NCI-H82 (cell line): ENCODE results near the gene UNC80.
A peak's percentile ranks its signal among the peaks of the same experiment; 100 is the strongest.

Source experiments
- DNase-seq: peaks from one replicate; lab custom pipeline; 2025; lab: John Stamatoyannopoulos, UW

Gene UNC80

DNA sequence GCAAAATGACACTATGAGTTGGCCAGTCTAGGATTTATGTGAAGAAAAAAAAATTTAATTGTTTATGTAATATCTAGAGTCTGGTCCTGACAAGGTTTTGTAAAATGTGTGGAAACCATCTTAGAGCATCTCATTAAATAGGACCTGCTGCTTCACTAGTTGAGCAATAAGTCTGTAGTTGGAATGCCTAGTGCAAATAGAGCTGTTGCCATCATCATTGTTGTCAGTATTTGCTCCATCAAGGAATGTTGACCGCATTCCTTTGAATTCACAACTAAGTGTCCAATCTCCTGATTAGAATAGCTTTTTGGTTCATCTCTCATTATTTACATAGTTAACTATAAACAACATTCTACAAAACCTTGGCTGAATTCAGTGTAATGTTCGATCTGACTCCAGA is 198.6 kb downstream of the UNC80 start:
- no peak for DNase-seq

DNA sequence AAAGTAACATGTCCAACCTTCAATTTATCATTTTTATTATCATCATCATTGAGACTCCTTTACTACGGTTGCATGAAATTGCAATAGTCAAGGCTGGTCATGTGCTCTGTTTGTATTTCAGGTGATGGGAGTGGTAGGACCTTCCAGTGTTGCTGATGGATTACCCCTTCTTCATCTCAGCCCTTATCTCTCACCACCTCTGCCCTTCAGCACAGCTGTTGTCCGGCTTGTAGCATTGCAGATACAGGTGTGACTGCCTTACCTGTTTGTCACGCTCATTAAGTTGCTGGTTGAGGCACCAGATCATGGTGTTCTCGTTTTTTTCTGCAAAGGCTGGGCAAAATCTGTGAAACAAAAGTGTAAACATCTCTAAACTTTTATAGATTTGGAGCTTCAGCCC is 199.1 kb downstream of the UNC80 start:
- DNase-seq: no peak

DNA sequence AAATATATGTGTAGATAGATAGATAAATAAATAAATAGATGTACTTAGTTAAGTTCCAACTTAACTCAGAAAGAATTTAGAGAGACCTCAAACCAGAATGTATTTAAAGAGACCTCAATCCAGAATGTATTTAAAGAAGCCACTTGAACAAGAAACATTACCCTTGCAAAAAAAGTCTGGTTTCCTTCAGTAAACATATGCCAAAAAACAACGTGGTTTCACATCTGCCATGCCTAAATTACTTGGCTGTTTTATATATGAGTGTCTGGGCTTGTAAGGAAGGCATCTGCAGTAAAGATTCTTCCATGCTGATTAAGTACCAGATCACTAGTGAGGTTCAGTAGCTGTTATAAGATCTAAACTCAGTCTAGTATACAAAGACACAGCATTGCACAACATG is 201.7 kb downstream of the UNC80 start:
- DNase-seq: no peak

DNA sequence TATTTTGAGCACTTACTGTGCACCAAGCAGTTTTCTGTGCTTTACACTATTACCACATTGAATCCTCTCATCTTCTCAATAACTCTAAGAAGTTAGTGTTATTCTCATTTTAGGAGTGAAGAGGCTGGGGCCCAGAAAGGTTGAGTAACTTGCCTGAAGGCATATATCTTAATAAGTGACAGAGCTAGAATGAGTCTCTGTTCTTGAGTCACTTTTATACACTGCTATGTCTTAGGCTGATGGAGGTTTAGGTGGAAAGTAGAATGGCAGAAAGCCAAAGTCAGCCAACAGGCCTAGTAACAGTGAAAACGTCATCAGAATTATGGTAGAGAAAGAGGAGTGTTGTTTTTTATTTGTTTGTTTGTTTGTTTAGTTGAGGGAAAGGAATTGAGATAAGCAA is 202.9 kb downstream of the UNC80 start:
- no peak for DNase-seq

DNA sequence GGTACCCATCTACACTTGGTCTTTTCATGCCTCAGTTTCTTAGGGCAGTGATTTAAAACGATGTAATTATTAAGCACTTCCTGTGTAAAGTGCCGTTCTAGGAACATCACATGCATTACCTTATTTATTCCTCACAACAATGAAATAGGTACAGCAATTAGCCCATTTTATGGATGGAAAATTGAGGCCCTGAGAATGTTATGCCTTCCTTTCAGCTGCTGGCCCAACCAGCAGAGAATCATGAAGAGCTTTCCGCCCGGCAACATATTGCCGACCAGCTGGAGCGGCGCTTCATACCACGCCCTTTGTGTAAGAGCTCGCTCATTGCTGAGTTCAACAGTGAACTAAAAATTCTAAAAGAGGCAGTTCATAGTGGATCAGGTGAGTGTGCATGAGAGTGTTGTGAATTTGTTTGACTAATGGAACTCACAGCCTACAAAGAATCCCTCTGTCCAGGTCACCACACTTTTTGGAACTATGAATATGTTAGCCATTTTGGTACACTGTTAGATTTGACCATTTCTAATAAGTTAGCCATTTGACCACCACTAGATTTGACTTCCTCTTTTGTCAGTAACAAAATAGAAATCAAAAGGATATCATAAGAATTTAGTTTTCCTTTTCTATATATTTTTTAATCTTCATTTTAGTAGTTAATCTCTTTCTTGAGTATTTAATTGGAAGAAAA is 205.2 kb downstream of the UNC80 start:
- no peak for DNase-seq

DNA sequence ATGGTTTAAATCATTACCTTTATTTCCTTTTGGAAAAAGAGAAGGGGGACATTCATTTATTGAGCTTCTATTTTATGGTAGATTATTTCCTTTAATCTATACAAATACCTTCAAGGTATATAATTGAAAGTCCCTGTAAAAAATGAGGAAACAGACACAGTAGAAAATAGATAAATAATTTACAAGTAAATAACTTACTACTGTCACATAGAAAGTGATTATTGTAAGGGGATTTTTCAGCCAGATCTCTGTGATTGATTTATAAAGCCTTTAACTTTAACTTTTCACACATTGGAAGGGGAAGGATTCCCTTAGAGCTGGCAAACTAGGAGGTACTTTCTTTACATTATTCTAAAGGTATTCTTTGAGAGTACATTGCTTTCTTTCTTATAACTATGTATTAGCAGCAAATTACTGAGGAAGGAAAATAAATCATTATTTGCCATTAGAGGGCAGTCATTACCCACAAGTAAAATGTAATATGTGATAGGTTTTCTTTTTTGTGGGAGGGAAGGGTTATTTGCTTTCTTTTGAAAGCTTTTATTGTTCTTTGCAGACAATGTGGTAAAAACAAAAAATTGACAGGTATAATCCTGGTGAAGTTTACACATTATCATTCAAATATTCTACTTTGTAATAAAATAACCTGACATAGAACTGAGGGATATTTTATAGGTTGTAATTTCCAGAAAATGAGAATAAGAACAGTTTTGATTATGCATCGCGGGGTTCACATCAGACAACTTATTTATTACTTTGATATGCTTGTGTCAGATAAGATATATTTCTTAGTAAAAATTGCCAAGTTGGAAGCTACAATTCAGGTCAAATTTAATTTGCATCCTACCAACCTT is 206.0 kb downstream of the UNC80 start:
- peak; percentile 63 for DNase-seq

DNA sequence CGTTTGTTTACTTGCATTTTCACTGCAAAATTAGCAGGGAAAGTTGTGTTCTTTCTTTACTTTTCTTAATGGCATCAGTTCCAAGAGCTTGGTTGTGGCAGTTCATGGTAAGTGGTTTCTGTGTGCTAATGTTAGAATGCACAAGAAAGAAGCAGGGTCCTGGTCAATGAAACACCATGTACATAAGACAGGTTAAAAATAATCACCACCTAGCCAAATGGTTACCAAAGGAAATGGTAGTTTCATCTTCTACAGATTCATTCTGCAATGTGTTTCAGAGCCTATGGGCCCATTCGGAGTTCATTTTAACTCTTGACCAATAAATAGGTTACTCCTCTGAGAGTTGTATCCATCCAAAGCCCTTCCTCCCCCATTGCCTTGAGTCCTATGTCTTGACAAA is 212.7 kb downstream of the UNC80 start:
- no peak for DNase-seq

DNA sequence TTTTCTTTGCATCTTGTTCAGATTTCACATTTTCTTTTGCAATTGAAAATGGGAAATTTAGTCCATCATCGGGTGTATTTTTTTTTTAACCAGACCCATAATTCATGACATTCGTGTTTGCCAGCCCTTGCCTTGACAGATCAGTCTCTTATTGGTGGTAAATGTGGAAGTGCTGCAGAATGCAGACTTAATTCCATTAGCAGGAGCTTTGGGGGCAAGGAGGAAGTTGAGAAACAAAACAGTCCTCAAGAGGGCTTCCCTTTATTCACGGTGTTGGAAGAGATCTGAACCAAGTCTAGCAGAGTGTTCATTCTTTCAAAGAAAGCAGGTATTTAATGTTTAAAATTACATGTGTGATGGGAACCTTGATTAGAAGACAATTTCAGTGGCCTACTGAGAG is 214.2 kb downstream of the UNC80 start:
- peak; percentile 23 for DNase-seq

DNA sequence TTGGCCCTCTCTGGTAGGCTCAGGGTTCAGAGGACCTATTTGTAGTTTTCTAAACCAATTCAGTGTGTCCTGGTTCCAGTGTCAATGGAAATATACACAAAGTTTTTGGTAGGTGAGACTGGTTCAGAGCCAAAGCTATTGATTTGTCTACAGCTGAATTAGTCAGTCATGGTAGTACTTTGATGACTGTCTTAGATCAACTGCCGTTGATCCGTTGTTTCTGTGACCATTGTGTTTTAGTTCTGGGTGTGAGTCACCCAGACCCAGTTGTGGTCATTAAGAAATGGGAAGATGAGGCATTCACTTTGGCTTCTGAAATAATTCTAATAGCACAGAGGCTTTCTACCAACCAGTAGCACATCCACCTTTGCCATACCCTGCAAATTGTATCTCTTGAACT is 214.8 kb downstream of the UNC80 start:
- no peak for DNase-seq

DNA sequence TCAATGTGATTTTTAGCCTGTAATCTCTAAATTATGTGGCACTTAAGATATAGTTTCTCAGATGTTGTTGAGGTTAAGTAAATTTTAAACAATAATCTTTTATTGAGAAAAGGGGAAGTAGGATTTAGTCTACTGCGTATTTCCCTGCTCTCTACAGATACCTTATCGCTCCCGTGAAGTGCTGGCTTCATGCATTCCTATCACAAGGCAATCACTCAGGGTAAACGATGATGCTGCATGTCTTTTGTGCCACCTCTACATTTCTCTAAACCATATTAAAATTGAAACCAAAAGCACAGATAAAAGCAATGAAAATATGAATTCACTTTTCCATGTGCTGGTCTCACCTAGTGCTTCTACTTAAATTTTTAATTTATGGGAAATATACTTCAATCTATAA is 216.4 kb downstream of the UNC80 start:
- no peak for DNase-seq

DNA sequence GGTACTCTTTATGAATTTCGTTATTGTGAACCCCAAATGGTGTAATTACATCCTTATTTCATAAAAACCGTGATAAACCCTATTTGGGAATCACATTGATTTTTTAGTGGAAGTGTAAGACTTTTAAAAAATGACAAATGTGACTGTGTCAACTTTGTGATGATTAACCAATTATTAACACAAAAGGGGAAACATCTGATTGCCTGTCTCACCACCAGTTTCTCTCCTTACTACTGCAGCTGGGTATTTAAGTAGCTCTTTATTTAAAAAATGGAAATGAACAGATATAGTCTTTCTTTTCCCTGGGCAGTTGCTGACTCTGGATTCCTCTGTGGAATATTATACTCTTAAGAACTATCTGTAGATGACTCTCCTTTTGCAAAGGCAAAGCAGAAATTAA is 219.2 kb downstream of the UNC80 start:
- DNase-seq: no peak

DNA sequence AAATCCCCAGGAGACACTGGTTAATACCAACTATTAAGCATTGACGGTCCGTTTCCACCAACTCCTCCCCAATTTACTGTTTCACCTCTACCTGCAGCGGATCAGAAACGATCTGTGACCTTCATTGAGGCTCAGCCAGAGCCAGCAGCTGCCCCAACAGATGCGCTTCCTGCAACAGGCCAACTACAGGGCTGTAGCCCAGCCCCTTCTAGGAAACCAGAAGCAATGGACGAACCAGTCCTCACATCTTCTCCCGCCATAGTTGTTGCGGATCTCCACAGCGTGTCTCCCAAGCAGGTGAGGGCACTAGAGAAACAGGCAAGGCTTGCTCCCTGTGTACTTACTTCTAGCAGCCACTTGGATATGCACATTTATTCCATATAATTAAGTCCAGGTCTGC is 222.3 kb downstream of the UNC80 start:
- DNase-seq: no peak

DNA sequence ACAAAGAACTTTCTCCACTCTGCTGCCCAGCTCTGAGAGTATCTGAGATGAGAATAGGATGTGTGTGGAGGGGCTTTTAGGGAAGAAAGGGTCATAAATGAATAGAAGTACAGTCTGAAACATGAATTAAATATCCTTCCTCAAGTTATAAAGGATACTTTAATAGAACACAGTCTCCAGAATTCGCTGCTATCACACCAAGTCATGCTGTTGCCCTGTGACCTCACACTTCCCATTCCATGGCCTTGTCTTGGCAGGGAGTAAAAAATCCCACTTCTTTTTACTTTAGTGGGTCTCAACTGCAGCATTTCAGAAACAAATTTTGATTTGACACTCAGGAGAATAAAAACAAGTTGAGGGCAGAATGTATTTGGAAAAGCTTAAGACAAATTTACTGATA is 227.0 kb downstream of the UNC80 start:
- DNase-seq: no peak

DNA sequence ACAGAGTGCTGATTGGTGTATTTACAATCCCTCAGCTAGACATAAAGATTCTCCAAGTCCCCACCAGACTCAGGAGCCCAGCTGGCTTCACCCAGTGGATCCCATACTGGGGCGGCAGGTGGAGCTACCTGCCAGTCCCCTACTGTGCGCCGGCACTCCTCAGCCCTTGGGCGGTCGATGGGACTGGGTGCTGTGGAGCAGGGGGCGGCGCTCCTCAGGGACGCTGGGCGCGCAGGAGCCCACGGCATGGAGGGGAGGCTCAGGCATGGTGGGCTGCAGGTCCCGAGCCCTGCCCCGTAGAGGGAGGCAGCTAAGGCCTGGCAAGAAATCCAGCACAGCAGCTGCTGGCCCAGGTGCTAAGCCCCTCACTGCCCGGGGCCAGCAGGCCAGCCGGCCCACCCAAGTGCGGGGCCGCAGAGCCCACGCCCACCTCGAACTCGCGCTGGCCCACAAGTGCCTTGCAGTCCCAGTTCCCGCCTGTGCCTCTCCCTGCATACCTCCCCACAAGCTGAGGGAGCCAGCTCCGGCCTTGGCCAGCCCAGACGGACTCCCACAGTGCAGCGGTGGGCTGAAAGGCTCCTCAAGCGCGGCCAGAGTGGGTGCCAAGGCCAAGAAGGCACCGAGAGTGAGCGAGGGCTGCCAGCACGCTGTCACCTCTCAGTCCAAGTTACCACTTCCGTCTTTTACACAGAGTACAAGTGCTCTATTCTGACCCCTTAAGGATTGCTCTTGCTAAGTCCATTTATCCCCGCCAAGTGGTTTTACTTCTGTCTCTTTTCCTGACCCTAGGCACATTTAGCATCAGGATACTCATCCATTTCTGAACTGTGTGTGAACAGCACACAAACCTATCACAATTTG is 229.1 kb downstream of the UNC80 start:
- DNase-seq: no peak

DNA sequence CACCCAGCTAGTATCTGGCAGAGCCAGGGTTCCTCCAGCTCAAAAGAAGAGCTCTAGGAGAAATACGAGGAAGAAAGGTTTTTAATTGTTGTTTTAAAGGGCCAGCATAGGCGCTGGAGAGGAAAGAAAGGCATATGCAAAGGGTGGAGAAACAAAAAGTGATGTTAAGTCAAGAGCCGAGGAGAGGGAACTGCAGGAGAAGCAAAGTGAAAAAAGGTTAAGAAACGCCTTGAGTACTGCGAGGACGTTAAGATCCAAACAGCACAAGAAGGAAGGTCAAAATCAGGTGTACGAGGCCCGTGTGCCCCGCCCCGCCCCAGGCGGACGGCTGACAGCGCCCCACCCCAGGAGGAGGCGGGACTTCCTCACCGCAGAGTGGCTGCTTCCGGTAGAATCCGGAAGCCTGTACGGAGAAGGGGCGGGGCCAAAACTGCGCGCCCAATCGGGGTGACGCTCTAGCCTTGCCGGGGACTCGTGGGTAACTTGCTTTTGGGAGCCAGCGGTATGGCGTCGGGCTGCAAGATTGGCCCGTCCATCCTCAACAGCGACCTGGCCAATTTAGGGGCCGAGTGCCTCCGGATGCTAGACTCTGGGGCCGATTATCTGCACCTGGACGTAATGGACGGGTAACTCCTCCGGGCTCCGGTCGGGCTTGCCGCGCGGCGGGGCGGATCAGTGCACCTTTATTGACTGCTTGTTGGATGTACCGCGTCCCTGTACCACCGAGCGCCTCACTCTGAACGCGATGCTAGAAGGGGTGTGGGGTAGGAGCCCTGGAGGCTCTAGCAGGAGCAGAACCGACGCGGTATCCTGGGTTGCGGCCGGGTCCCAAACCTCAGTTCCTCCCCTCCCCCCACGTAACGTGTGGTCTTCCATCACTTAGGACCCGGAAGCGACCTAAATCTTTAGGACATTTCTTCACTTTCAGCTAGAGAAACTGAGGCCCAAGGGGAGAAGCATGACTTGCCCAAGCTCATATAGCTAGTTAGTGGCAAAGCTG is 230.8 kb downstream of the UNC80 start, which contains the start of gene RPE:
TSS of gene RPE (plus strand) at position 481 of the 1,000 bp plus-strand sequence. CDS start at position 505, 24 bp downstream.
- DNase-seq: peak; percentile 98

DNA sequence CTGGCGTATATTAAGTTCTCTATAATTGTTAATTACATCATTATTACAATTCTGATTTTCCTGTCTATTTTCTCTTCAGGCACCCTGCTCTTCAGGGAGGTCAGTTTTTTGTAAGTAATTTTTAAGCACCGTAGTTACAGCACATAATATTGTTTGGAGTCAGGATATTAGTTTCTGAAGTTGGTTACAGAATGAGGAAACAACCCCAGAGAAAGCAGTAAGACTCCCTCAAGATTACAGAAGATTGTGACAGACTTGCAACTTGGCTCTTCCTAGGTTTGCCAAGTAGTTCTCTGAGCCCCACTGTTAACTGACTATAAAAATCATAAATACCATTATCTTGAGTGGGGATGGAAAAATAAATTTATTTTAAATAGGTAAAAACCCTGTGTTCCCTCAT is 231.7 kb downstream of the UNC80 start:
- no peak for DNase-seq

DNA sequence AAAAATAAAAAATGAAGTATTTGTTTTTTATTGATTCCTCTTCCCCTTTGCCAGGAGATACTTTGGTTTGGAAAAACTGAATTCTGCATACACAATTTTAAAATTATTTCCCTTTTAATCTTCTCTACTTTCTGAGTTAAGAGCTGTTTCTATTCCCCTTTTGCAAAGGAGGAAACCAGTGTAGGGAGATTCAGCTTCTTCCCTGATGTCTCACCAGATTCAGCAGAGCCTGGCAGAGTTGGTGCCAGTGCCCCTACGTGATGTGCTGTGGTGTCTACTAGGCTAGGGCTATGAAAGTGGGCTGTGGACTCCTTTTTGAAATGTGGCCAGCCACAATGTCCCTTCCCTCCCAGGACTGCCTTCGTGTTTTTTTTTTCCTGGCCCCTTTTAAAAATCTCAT is 233.2 kb downstream of the UNC80 start:
- DNase-seq: no peak

DNA sequence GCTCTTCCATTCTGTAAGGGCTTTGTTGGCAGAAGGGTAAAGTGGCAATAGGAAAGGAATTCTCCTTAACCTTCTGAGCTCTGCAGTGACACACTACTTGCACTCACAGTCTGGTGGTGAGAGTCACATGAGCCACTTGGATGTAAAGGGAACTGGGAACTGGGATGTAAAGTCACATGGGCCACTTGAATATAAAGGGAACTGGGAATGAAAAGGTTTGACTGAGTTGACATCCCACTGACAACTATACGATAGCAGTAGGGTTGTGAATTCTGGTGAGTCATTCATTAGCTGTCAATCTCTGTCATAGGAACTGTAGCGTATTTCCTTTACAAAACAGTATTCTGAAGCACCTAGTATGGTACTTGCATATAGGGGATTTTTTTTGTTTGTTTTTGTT is 236.3 kb downstream of the UNC80 start:
- no peak for DNase-seq

DNA sequence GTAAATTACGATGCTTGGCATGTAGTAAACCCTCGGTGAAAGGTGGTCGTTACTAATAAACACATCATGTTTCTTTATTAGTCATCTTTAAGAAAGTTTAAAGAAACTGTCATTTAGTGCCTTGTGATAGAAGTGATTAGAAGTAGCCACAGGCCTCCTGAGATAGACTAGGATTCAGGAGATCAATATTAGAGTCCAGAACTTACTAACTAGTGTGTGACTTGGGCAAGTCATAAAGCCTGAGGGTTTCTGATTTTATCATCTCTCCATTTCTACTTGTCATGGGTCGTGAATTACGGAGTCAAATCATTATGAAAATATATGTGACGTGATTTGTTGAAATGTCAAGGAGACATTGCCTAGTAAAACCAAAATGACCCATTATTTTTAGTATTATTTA is 237.5 kb downstream of the UNC80 start:
- DNase-seq: no peak

DNA sequence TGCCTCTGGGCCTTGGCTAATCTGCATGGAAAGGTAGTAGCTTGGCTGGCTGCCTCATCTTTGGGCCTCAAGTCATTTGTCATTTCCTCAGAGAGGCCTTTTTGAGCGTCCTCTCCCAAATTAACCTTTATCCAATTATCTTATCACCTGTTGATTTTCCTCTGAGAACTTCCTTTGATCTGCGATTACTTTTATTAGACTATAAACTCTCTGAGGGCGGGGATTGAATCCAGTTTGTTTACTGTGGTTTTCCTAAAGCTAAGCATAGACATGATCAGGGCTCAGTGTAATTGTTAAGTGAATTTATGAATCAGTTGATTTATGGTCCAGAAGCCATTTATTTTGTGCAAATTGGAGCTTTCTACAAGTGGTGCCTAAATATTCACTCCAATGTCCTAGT is 238.3 kb downstream of the UNC80 start:
- DNase-seq: no peak

DNA sequence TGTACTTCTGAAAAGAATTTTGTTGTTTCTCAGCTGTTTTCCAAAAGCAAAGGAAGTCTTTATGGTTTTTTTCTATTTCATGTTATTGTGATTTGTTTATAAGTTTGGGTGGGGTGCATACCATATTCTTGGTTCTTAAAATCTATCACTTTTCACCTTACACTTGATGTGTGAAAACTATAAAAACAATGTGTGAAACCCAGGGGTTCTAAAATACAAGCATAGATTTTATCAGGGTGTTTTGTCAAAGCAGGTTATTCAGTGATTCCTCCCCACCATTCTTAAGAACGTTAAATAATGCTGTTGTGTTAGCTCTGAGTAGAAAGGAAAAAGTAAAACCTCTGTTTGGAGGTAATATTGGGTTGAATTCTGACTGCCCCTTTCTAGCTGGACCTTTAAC is 248.5 kb downstream of the UNC80 start:
- DNase-seq: no peak
